BE2C (cell line): Measurements from ENCODE around the gene IP6K3. TPM values are rescaled to one million over a fixed set of nuclear protein-coding genes. Genes with fewer than 3 reads are reported as not detected.

Experiments used
- DNase-seq: peaks from one replicate; pipeline ENCODE4 v3.0.0-alpha.2; 2020
- H3K27me3 ChIP-seq: fragments of 250-450 bp; sonication (Bioruptor Pico); 2 replicates; pipeline ENCODE4 v1.5.1; 2020; ENCODE audit warnings: mild to moderate bottlenecking
- H3K36me3 ChIP-seq: fragments of 250-450 bp; sonication (Bioruptor Pico); 2 replicates; pipeline ENCODE4 v1.5.1; 2020; ENCODE audit warnings: mild to moderate bottlenecking
- H3K4me1 ChIP-seq: fragments of 250-450 bp; sonication (Bioruptor Pico); 2 replicates; pipeline ENCODE4 v1.5.1; 2020
- H3K4me3 ChIP-seq: 2 replicates; pipeline ENCODE4 v1.5.1; 2011; ENCODE audit warnings: low read depth, low read length
- H3K9me3 ChIP-seq: fragments of 250-450 bp; sonication (Bioruptor Pico); 2 replicates; pipeline ENCODE4 v1.5.1; 2020
- polyA plus RNA-seq: library from polyadenylated mRNA; unstranded; fragments of >200 nt; gene quantifications from one replicate; pipeline ENCODE4 v1.2.1, GENCODE V29; 2012; ENCODE audit warnings: low read depth, missing spikeins; ENCODE audit not compliant: insufficient read length, insufficient read depth
- TF ChIP-seq, protein P1 (sequence below): IDR thresholded peaks from 2 replicates; pipeline ENCODE4 v1.5.1; 2012; ENCODE audit warnings: mild to moderate bottlenecking, low read depth, low read length

IP6K3 gene, protein sequence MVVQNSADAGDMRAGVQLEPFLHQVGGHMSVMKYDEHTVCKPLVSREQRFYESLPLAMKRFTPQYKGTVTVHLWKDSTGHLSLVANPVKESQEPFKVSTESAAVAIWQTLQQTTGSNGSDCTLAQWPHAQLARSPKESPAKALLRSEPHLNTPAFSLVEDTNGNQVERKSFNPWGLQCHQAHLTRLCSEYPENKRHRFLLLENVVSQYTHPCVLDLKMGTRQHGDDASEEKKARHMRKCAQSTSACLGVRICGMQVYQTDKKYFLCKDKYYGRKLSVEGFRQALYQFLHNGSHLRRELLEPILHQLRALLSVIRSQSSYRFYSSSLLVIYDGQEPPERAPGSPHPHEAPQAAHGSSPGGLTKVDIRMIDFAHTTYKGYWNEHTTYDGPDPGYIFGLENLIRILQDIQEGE
- polyA plus RNA-seq = 2.0 TPM

DNA sequence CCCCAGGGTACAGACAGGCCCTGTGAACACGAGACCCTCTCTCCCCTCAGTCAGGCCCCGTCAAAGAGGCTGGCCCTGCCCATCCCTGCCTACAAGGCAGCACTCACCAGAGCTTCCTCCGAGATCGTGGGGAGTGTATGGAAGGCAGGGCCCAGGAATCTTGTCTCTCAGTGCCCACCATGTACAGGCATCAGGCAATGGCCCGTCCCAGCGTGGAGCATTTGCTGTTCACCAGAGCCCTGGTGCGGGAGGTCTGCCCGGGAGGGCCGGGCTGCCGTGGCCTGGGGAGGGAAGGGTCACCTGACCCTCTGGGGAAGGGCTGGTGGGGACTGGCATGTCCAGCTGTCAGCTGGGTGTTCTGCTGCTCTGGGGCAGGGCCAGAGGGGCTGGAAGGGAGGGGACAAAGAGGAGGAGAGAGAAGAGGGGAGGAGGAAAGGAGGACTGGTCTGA is at the start of gene IP6K3:
IP6K3 (minus strand) TSS at position 255 of the 450 bp plus-strand sequence. CDS start 11,429 bp downstream, outside the sequence.
- peaks cover 19% of the 10 kb centered on the region for H3K4me1 ChIP-seq
- H3K27me3 ChIP-seq = no peaks in the 10 kb centered on the region
- TF ChIP-seq, protein P1, sequence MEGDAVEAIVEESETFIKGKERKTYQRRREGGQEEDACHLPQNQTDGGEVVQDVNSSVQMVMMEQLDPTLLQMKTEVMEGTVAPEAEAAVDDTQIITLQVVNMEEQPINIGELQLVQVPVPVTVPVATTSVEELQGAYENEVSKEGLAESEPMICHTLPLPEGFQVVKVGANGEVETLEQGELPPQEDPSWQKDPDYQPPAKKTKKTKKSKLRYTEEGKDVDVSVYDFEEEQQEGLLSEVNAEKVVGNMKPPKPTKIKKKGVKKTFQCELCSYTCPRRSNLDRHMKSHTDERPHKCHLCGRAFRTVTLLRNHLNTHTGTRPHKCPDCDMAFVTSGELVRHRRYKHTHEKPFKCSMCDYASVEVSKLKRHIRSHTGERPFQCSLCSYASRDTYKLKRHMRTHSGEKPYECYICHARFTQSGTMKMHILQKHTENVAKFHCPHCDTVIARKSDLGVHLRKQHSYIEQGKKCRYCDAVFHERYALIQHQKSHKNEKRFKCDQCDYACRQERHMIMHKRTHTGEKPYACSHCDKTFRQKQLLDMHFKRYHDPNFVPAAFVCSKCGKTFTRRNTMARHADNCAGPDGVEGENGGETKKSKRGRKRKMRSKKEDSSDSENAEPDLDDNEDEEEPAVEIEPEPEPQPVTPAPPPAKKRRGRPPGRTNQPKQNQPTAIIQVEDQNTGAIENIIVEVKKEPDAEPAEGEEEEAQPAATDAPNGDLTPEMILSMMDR = no peak
- H3K36me3 ChIP-seq = no peaks in the 10 kb centered on the region
- DNase-seq = no peak
- no peak within 1 kb of the TSS for H3K4me3 ChIP-seq
- H3K9me3 ChIP-seq = no peaks in the 10 kb centered on the region

DNA sequence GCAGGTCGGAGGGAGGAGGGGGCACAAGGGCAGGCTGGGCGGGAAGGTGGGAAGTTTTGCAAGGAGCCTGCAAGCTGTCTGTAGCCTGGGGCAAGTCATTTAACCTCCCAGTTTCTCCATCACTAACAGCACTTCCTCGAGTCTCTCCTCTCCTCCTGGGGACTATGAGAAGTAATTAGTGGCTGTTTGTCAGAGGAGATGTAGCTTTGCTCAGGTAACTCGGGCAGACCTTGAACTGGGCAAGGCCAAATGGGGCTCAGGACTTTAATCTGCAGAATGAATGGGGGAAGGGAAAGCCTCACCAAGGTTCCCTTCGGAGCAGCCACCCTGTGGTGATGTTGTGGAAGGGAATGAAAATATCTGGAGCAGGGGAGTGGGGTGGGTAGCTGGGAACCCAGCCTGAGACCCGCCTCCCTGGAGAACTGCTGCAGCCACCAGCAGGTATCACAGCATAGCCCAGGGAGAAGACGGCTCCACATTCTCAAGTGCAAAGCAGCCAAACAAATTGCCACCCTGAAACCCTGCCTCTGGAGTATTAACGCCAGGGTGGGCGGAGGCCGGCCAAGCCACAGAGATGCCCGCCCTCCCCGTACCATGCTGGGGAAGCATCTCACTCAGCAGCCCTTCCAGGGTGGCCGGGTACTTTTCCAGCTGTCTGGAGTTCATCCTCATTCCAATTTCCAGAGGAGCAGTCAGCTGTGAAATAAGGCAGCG is 48.4 kb upstream of the IP6K3 start:
- Histone ChIP-seq H3K9me3 (no peaks in the 10 kb centered on the region), H3K27me3 (no peaks in the 10 kb centered on the region), H3K36me3 (no peaks in the 10 kb centered on the region), H3K4me3 (no peak overlapping the region), H3K4me1 (peaks cover 9% of the 10 kb centered on the region)
- TF ChIP-seq, protein P1 = peak; percentile 21; the same call in 1 of the 2 replicates
- no peak for DNase-seq

DNA sequence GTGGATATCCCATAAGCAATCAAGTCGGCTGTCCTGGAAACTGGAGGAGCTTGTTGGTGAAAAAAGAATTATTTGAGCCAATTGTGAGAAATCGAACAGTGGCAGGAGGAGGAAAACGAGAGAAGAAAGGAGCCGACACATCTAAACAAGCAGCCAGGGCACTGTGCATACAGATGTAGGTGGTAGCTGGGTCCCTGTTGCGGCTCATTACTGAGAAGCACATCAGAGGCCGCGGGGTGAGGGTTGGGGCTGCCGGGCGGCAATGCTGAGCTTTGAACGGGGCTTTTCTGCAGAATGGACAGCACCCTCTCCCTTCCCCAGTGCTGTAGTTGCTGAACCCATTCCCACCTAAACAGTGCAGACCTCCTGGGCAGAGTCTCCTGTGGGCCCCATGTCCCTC is 46.3 kb upstream of the IP6K3 start:
- Histone ChIP-seq H3K4me1 (peaks cover 9% of the 10 kb centered on the region), H3K9me3 (no peaks in the 10 kb centered on the region), H3K27me3 (no peaks in the 10 kb centered on the region), H3K36me3 (no peaks in the 10 kb centered on the region), H3K4me3 (no peak overlapping the region)
- TF ChIP-seq, protein P1 = no peak
- no peak for DNase-seq

DNA sequence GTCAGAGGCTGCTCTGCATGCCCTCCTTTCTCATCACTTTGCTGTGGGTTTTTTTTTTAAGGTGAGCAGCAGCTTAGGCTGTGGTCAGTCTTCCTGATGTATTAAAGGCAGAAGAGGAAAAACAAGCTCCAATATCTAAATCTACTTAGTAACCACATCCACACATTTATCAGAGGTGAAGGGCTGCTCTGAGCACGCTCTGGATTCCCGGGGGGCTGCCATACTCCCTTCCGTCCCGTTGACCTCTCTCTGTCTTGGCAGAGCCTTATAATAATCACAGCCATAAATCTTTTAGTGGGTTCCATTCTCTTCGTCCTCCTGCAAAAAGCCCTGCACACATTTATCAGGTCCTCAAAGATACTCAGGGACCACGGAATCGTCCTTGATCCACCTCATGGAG is 44.9 kb upstream of the IP6K3 start:
- TF ChIP-seq, protein P1 = no peak
- H3K27me3 ChIP-seq = no peaks in the 10 kb centered on the region
- no peak overlapping the region for H3K4me3 ChIP-seq
- DNase-seq = no peak
- peaks cover 12% of the 10 kb centered on the region for H3K4me1 ChIP-seq
- no peaks in the 10 kb centered on the region for H3K9me3 ChIP-seq
- H3K36me3 ChIP-seq = no peaks in the 10 kb centered on the region

DNA sequence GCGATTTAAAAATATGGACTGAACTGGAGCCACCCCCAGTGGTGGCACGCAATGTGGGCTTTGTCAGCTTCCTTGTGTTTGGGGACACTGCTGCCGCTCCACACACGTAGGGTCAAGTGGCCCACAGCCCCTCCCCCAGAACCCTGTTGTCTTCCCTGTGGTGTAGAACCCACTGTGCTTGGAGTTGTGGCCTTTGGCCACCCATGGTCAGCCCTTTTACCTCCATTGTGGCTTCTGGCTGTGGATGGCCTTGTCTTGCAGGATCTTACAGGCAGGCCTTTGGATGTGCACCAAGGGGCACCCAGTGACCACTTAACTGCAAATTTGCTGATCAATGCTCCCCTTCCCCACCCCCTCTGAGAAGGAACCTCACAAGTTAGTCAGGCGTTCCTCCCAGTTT is 44.2 kb upstream of the IP6K3 start:
- Histone ChIP-seq H3K36me3 (no peaks in the 10 kb centered on the region), H3K4me3 (no peak overlapping the region), H3K9me3 (no peaks in the 10 kb centered on the region), H3K4me1 (peaks cover 12% of the 10 kb centered on the region), H3K27me3 (no peaks in the 10 kb centered on the region)
- no peak for DNase-seq
- TF ChIP-seq, protein P1 = no peak
